Gastroesophageal sphincter (tissue), 4 donors: ENCODE data around the gene CSNK1D. TPM values are rescaled to one million over a fixed set of nuclear protein-coding genes. Genes with fewer than 3 reads are reported as not detected.
A peak's percentile ranks its signal among the peaks of the same experiment; 100 is the strongest.

ENCODE experiments used
- ATAC-seq: fragments of 150-250 bp; one replicate; pipeline ENCODE4 v1.9.1; 2016; ENCODE audit warnings: mild to moderate bottlenecking, moderate library complexity
- H3K27ac ChIP-seq, 4 donors: fragments of 200-600 bp; sonication (generic) in 3 of 4; 1 replicate in 3 of 4; 2 replicates in 1 of 4; pipeline ENCODE4 v1.5.1; 2016 to 2019
- H3K27me3 ChIP-seq: fragments of 200-600 bp; sonication (generic); one replicate; pipeline ENCODE4 v1.5.1; 2019
- H3K36me3 ChIP-seq, 2 donors: fragments of 200-600 bp; sonication (generic); one replicate each; pipeline ENCODE4 v1.5.1; 2019; ENCODE audit warnings: control low read depth in 1 of 2
- H3K4me1 ChIP-seq, 3 donors: fragments of 200-600 bp; sonication (generic); 1 replicate in 2 of 3; 2 replicates in 1 of 3; pipeline ENCODE4 v1.5.1; 2016 to 2019; ENCODE audit warnings: control low read depth in 2 of 3
- H3K4me3 ChIP-seq, 2 donors: fragments of 200-600 bp; sonication (generic); one replicate each; pipeline ENCODE4 v1.5.1; 2019; ENCODE audit warnings: mild to moderate bottlenecking in 1 of 2, moderate library complexity in 1 of 2
- H3K9me3 ChIP-seq, 3 donors: fragments of 200-600 bp; sonication (generic); one replicate each; pipeline ENCODE4 v1.5.1; 2017 to 2019; ENCODE audit warnings: control low read depth in 2 of 3
- CTCF ChIP-seq, 4 experiments: fragments of 200-600 bp in 2 of 4; fragments of 450-650 bp in 2 of 4; sonication (generic) in 1 of 4; IDR thresholded peaks; one replicate each; pipeline ENCODE4 v1.5.1; 2017 to 2019; ENCODE audit warnings: antibody characterized with exemption in 4 of 4, mild to moderate bottlenecking in 2 of 4, moderate library complexity in 2 of 4
- EP300 ChIP-seq: sonication (generic); formaldehyde crosslinking; IDR thresholded peaks from one replicate; pipeline ENCODE4 v1.6.1; 2017; ENCODE audit warnings: antibody characterized with exemption, mild to moderate bottlenecking
- POLR2A ChIP-seq, 2 donors: fragments of 450-650 bp; IDR thresholded peaks; one replicate each; pipeline ENCODE4 v1.6.1; 2017; ENCODE audit warnings: antibody characterized with exemption in 2 of 2, mild to moderate bottlenecking in 2 of 2, moderate library complexity in 1 of 2
- POLR2AphosphoS5 ChIP-seq: sonication (generic); formaldehyde crosslinking; IDR thresholded peaks from one replicate; pipeline ENCODE4 v1.6.1; 2017; ENCODE audit warnings: antibody characterized with exemption
- WGBS, 2 donors: methylation state at CpG; one replicate each; pipeline ENCODE4 v1.1.5; 2018; ENCODE audit warnings: low coverage in 1 of 2; 5-methylcytosine and 5-hydroxymethylcytosine counted together
- total RNA-seq, 4 donors: library from RNA; depleted of rRNA; stranded (reverse); fragments of >200 nt; gene quantifications; one replicate each; pipeline ENCODE4 v1.1.0, GENCODE V29; 2016

The CSNK1D gene
- total RNA-seq, 4 donors from 2014 or later, result 23.4 to 92.1 (median 72.4) TPM

DNA sequence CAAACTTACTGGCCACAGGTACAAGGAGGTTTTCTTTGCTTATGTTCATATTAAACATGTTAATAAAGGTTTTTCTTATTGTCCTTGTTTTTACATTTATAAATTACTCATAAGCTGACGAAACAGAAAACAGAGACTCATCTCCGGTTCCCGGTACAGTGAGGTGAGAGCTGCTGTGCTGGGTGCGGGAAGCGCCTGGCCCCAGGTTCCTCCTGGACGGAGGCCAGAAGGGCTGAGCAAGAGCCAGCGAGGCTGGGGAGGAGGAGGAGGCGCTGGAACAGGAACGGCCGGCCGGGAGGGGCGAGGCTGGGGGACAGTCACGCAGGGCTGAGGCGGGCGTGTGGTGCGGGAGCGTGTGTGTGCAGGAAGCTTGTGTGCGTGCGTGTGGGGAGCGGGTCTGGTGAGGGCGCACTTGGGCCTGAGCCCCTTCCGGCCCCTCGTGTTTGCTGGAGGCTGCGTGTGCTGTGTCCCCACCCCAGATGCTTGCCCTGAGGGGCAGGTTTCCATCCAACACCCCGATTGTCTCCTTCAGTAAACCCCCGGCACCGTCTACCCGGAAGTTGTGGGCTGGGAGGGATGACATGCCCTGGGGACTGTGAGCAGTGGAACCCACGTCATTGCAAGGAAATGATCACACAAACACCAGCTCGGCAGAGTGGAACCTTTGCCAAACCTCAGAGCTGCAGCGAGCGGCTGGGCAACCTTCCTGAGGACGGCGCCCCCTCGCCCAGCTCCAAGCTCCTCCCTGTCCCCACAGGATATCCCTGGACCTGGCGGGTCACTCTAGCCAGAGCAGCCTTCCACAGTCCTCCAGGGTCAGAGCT, 24.4 kb upstream of the CSNK1D start:
- H3K36me3 ChIP-seq, result no peaks in the 10 kb centered on the region
- peaks cover 0 to 69% (median 17%) of the 10 kb centered on the region in 3 donors for H3K4me1 ChIP-seq
- peak overlapping the region; percentile 34 to 95 (median 90) for H3K27ac ChIP-seq
- no peaks in the 10 kb centered on the region for H3K9me3 ChIP-seq
- WGBS, 2 donors, result 0% methylated on average over 9 of the region's 36 CpGs; no CpG with 5 or more reads in 1 of the 2 donors
- H3K27me3 ChIP-seq, result peaks cover 8% of the 10 kb centered on the region
- peak; percentile 83 for ATAC-seq
- H3K4me3 ChIP-seq, result peak overlapping the region; percentile 16 to 55
- peak; percentile 41 to 44 for TF ChIP-seq POLR2A (IDR thresholded peaks at IDR 0.05)
- TF ChIP-seq POLR2AphosphoS5, result peak; percentile 89
- TF ChIP-seq CTCF (IDR thresholded peaks at IDR 0.05), result peak in 1 of 4 experiments; percentile 28
- no peak for TF ChIP-seq EP300

GRCh38 chr17:82297280-82297713, 23.8 kb upstream of the CSNK1D start:
- Histone ChIP-seq H3K4me1 (peaks cover 0 to 70% (median 17%) of the 10 kb centered on the region in 3 donors), H3K27ac (peak overlapping the region; percentile 34 to 95 (median 90)), H3K4me3 (peak overlapping the region in 1 of 2 donors; percentile 55), H3K36me3 (no peaks in the 10 kb centered on the region), H3K27me3 (peaks cover 8% of the 10 kb centered on the region), H3K9me3 (no peaks in the 10 kb centered on the region)
- ATAC-seq, result peak; percentile 34
- WGBS, 2 donors, result 20 to 42% methylated on average over 2 to 8 of the region's 19 CpGs
- TF ChIP-seq POLR2A (IDR thresholded peaks at IDR 0.05), result peak; percentile 21 to 30
- peak; percentile 83 for TF ChIP-seq EP300
- TF ChIP-seq CTCF (IDR thresholded peaks at IDR 0.05), result peak in 1 of 4 experiments; percentile 5
- TF ChIP-seq POLR2AphosphoS5, result peak; percentile 94

- peaks cover 6% of the 10 kb centered on the region for H3K27me3 ChIP-seq
- peak overlapping the region; percentile 34 to 95 (median 90) for H3K27ac ChIP-seq
- TF ChIP-seq EP300 (no peak), POLR2AphosphoS5 (no peak), POLR2A (IDR thresholded peaks at IDR 0.05) (no peak), CTCF (IDR thresholded peaks at IDR 0.05) (no peak)
- no peaks in the 10 kb centered on the region for H3K9me3 ChIP-seq
- no peak overlapping the region for H3K4me3 ChIP-seq
- ATAC-seq, result no peak
- H3K36me3 ChIP-seq, result no peaks in the 10 kb centered on the region
- H3K4me1 ChIP-seq, result peaks cover 0 to 76% (median 20%) of the 10 kb centered on the region in 3 donors
- 34 to 39% methylated on average over 4 to 6 of the region's 7 CpGs for whole genome bisulfite sequencing, 2 donors
Observed at GRCh38 chr17:82296511-82297279, 23.2 kb upstream of the CSNK1D start.

- Histone ChIP-seq H3K4me3 (no peak overlapping the region), H3K9me3 (no peaks in the 10 kb centered on the region), H3K27ac (peak overlapping the region in 2 of 4 donors; percentile 6 to 97), H3K27me3 (no peaks in the 10 kb centered on the region), H3K4me1 (peaks cover 0 to 70% (median 20%) of the 10 kb centered on the region in 3 donors), H3K36me3 (no peaks in the 10 kb centered on the region)
- ATAC-seq, result no peak
- WGBS, 2 donors, result 55% methylated on average over 4 of the region's 4 CpGs; no CpG with 5 or more reads in 1 of the 2 donors
- TF ChIP-seq POLR2AphosphoS5 (no peak), EP300 (no peak), POLR2A (IDR thresholded peaks at IDR 0.05) (no peak), CTCF (IDR thresholded peaks at IDR 0.05) (no peak)
Observed at GRCh38 chr17:82295472-82295814, 21.9 kb upstream of the CSNK1D start.
